K562 (cell line): ENCODE data around the gene ADRA2A. TPM values are rescaled to one million over a fixed set of nuclear protein-coding genes. Genes with fewer than 3 reads are reported as not detected.

Experiments
- ATAC-seq: fragments of 200-7000 bp; cut with Tn5 transposase; 3 replicates; pipeline ENCODE4 v1.9.1; 2020; ENCODE audit warnings: moderate library complexity
- BruUV-seq: library from RNA; stranded (reverse); fragments of 400-500 nt; replicated peaks from 2 replicates; lab custom pipeline; 2021; lab: Mats Ljungman, UMichigan
- CTCF ChIA-PET: fragments of 300-600 bp; formaldehyde crosslinking; extraction: SDS; loops from one replicate; lab custom pipeline; 2021; ENCODE audit warnings: low intra/inter-chr PET ratio; lab: Yijun Ruan, JAX
- POLR2A ChIA-PET: fragments of 300-600, 350-650 bp; sonication (Branson Sonifier 250); formaldehyde crosslinking; extraction: SDS; loops from one replicate; lab custom pipeline; 2021; ENCODE audit warnings: antibody characterized with exemption, inconsistent platforms; lab: Yijun Ruan, JAX
- DNase-seq, 4 experiments: peaks; one replicate each; pipeline versions ENCODE4 v3.0.0 to v3.0.0-alpha.2; 2011 to 2018; ENCODE audit warnings: low spot score in 3 of 4, mixed read lengths in 3 of 4; ENCODE audit errors: extremely low read depth in 1 of 4
- FAIRE-seq: peaks from 2 replicates; lab custom pipeline; 2011; peaks lifted over from hg19 to GRCh38; lab: Jason Lieb, UNC
- H2AFZ ChIP-seq: 2 replicates; pipeline ENCODE4 v1.6.0; 2011; ENCODE audit warnings: low read depth, low read length, control low read depth, inconsistent platforms
- H3K27ac ChIP-seq: fragments of 200-600 bp; 3 replicates; pipeline ENCODE4 v1.8.0; 2011; ENCODE audit warnings: low read depth, mild to moderate bottlenecking, control low read depth, inconsistent platforms, low read length, moderate library complexity, mixed read lengths; ENCODE audit errors: extremely low read depth
- H3K27me3 ChIP-seq, 2 experiments: fragments of 300-600 bp in 1 of 2; 2 replicates in 1 of 2; 3 replicates in 1 of 2; pipeline versions ENCODE4 v1.6.0 to v1.8.0; 2011; ENCODE audit warnings: inconsistent platforms in 2 of 2, low read length in 2 of 2, mild to moderate bottlenecking in 1 of 2, mixed read lengths in 1 of 2, moderate library complexity in 1 of 2; ENCODE audit not compliant: control insufficient read depth in 2 of 2, insufficient read depth in 2 of 2
- H3K36me3 ChIP-seq: fragments of 300-600 bp; 3 replicates; pipeline ENCODE4 v1.8.0; 2011; ENCODE audit warnings: mild to moderate bottlenecking, low read length, inconsistent platforms; ENCODE audit not compliant: control insufficient read depth, insufficient read depth
- H3K4me1 ChIP-seq, 2 experiments: fragments of 200-600 bp in 1 of 2; replicated peaks in 1 of 2; 2 replicates in 1 of 2; 3 replicates in 1 of 2; pipeline versions ENCODE4 v1.5.1 to v1.8.0; 2011; ENCODE audit warnings: inconsistent platforms in 2 of 2, low read length in 2 of 2, mild to moderate bottlenecking in 1 of 2, mixed read lengths in 1 of 2, moderate library complexity in 1 of 2; ENCODE audit not compliant: control insufficient read depth in 2 of 2, insufficient read depth in 2 of 2
- H3K4me2 ChIP-seq: 2 replicates; pipeline ENCODE4 v1.6.1; 2011; ENCODE audit warnings: low read length, control low read depth, inconsistent platforms, mixed read lengths; ENCODE audit not compliant: insufficient read depth
- H3K4me3 ChIP-seq: fragments of 200-600 bp; sonication (generic), shearing (Covaris generic); 2 replicates; pipeline ENCODE4 v1.5.1; 2016; ENCODE audit warnings: control low read depth, inconsistent platforms
- H3K79me2 ChIP-seq: fragments of 200-600 bp; 3 replicates; pipeline ENCODE4 v1.8.0; 2011; ENCODE audit warnings: low read length, inconsistent platforms; ENCODE audit not compliant: control insufficient read depth, insufficient read depth
- H3K9ac ChIP-seq, 2 experiments: 2 replicates each; pipeline versions ENCODE4 v1.6.0 to v1.6.1; 2011; ENCODE audit warnings: low read depth in 2 of 2, low read length in 2 of 2, control low read depth in 1 of 2, inconsistent platforms in 1 of 2, mild to moderate bottlenecking in 1 of 2, mixed read lengths in 1 of 2; ENCODE audit not compliant: insufficient read depth in 1 of 2
- H3K9me1 ChIP-seq: one replicate; pipeline ENCODE4 v1.6.0; 2011; ENCODE audit warnings: inconsistent platforms, mild to moderate bottlenecking, low read length, moderate library complexity; ENCODE audit not compliant: control insufficient read depth, insufficient read depth
- H3K9me3 ChIP-seq: replicated peaks from 2 replicates; pipeline ENCODE4 v1.5.1; 2011; ENCODE audit warnings: low read depth, low read length, inconsistent platforms; ENCODE audit not compliant: control insufficient read depth, insufficient read depth
- H4K20me1 ChIP-seq: replicated peaks from 2 replicates; pipeline ENCODE4 v1.6.1; 2011; ENCODE audit warnings: low read length, inconsistent platforms, mixed read lengths; ENCODE audit not compliant: control insufficient read depth, insufficient read depth
- C11orf30 ChIP-seq: fragments of 450-650 bp; IDR thresholded peaks from 2 replicates; pipeline ENCODE4 v1.6.1; 2016; ENCODE audit warnings: low read depth, mild to moderate bottlenecking
- CBX3 ChIP-seq, 2 experiments: IDR thresholded peaks; 1 replicate in 1 of 2; 2 replicates in 1 of 2; pipeline ENCODE4 v1.6.1; 2012; ENCODE audit warnings: inconsistent platforms in 2 of 2, low read length in 2 of 2, borderline replicate concordance in 1 of 2, control low read depth in 1 of 2
- NCOA4 ChIP-seq: fragments of 450-650 bp; IDR thresholded peaks from 2 replicates; pipeline ENCODE4 v1.6.1; 2018; ENCODE audit warnings: mild to moderate bottlenecking; ENCODE audit not compliant: partially characterized antibody
- RBM17 ChIP-seq: fragments of 200-400 bp; formaldehyde crosslinking; IDR thresholded peaks from 2 replicates; pipeline ENCODE4 v1.6.1; 2017; ENCODE audit warnings: low read depth, mild to moderate bottlenecking, low read length, borderline replicate concordance
- SNRNP70 ChIP-seq: fragments of 200-400 bp; formaldehyde crosslinking; optimal IDR thresholded peaks from 2 replicates; pipeline ENCODE3; 2017; ENCODE audit warnings: low read depth, low read length
- SPI1 ChIP-seq: IDR thresholded peaks from 2 replicates; pipeline ENCODE4 v1.6.1; 2011; ENCODE audit warnings: low read depth, low read length, control low read depth, borderline replicate concordance
- XRCC4 ChIP-seq: IDR thresholded peaks from one replicate; pipeline ENCODE4 v1.6.1; 2011; ENCODE audit not compliant: insufficient read depth, insufficient read length; ENCODE audit errors: extremely low read depth
- ZBED1 ChIP-seq: IDR thresholded peaks from 2 replicates; pipeline ENCODE4 v1.6.1; 2014
- ZBTB7A ChIP-seq: IDR thresholded peaks from 2 replicates; pipeline ENCODE4 v1.6.1; 2011; ENCODE audit warnings: low read depth, mild to moderate bottlenecking, low read length, moderate library complexity, borderline replicate concordance; ENCODE audit not compliant: control insufficient read depth
- WGBS: fragments of 100-300 bp; shearing (Covaris generic); methylation state at CpG from one replicate; pipeline ENCODE4 v1.1.6; 2016; ENCODE audit warnings: low coverage, mixed read lengths; ENCODE audit not compliant: insufficient coverage; ENCODE audit errors: missing lambda C conversion rate; 5-methylcytosine and 5-hydroxymethylcytosine counted together
- in situ Hi-C: fragments of 300-500 bp; cut with MboI; formaldehyde crosslinking; loops from 4 replicates; pipeline ENCODE4 v1.15.0; 2018; ENCODE audit warnings: inconsistent platforms, mixed read lengths
- intact Hi-C: fragments of 100-400 bp; cut with micrococcal nuclease; formaldehyde crosslinking; loops from 2 replicates; pipeline ENCODE4 v1.14.2; 2022
- polyA plus RNA-seq, 8 experiments: library from polyadenylated mRNA; depleted of rRNA in 4 of 8; stranded (reverse) in 5 of 8; unstranded in 3 of 8; fragments of >200 nt; fragmentation: Nextera tagmentation in 2 of 8; fragmentation: Illumina TruSeq in 1 of 8; extraction: Ambion mirVana in 2 of 8; extraction: Trizol in 1 of 8; gene quantifications; 2 replicates each; pipeline versions ENCODE4 v1.2.1 to v1.2.3, GENCODE V29; 2011 to 2014; ENCODE audit warnings: inconsistent platforms in 1 of 8, missing spikeins in 1 of 8
- total RNA-seq, 7 experiments: library from RNA; depleted of rRNA in 6 of 7; stranded (reverse); fragments of >200 nt in 6 of 7; fragmentation: Illumina TruSeq in 2 of 7; extraction: Trizol in 2 of 7; gene quantifications; 2 replicates each; pipeline versions ENCODE4 v1.2.1 to v1.2.3, GENCODE V29; 2011 to 2021; ENCODE audit warnings: low replicate concordance in 1 of 7
- TF ChIP-seq, protein P1 (sequence below): fragments of 450-650 bp; IDR thresholded peaks from 2 replicates; pipeline ENCODE4 v1.6.1; 2016; ENCODE audit warnings: antibody characterized with exemption
- TF ChIP-seq, protein P2 (sequence below): sonication (generic); formaldehyde crosslinking; IDR thresholded peaks from 2 replicates; pipeline ENCODE4 v1.8.1; 2023; ENCODE audit warnings: mild to moderate bottlenecking, missing genetic modification reagents
- TF ChIP-seq, protein P3 (sequence below): fragments of 250-450 bp; sonication (Bioruptor Pico); IDR thresholded peaks from 2 replicates; pipeline ENCODE4 v1.8.0; 2022; ENCODE audit warnings: inconsistent platforms, mild to moderate bottlenecking, moderate library complexity, borderline replicate concordance
- TF ChIP-seq, protein P4 (sequence below): sonication (generic); formaldehyde crosslinking; IDR thresholded peaks from 2 replicates; pipeline ENCODE4 v1.8.1; 2022; ENCODE audit warnings: missing genetic modification reagents
- TF ChIP-seq, protein P5 (sequence below): fragments of 450-650 bp; IDR thresholded peaks from 2 replicates; pipeline ENCODE4 v1.6.1; 2016; ENCODE audit warnings: borderline replicate concordance
- TF ChIP-seq, protein P6 (sequence below): sonication (generic); formaldehyde crosslinking; IDR thresholded peaks from 2 replicates; pipeline ENCODE4 v1.8.0; 2022; ENCODE audit warnings: mild to moderate bottlenecking, missing genetic modification reagents

ADRA2A gene
- total and polyA plus RNA-seq, 9 of the 15 experiments (the other 6 are each of a cell fraction or from before 2014, with no cell fraction given): not detected

DNA sequence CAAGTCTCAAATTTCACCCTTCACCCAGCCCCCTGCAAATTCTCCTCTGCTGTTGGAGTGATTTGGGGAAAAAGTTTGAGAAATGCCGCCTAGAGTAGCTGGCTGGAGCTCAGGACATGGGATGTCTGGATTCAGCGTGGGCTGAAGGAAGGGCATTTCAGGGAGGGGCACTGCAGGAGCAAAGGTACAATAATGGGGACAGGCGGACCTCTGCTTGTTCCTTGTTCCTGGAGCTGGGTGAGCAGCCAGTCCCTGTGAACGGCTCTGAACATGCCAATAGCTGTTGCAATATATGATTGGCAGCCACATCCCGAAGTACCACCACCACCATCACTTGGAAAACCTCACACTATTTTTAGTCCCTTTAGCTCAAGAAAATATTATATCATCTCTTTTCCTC lies 23.4 kb downstream of the ADRA2A start:
- H3K4me2 ChIP-seq: no peak overlapping the region
- H3K27me3 ChIP-seq: peaks cover 0 to 23% of the 10 kb centered on the region in 2 experiments; a peak in 3 of 5 replicates
- 0% methylated on average over 5 of the region's 5 CpGs for WGBS
- no peak overlapping the region for H3K4me3 ChIP-seq
- ChIA-PET CTCF (no interaction called here), POLR2A (no interaction called here)
- no peaks in the 10 kb centered on the region for H4K20me1 ChIP-seq
- in situ Hi-C loops: no loop called here
- H3K9me3 ChIP-seq: no peaks in the 10 kb centered on the region
- no peak overlapping the region for H3K9ac ChIP-seq
- DNase-seq (no peak), FAIRE-seq (no peak), ATAC-seq (no peak)
- BruUV-seq: no TSS peak
- intact Hi-C loops: no loop called here
- H3K27ac ChIP-seq: no peak overlapping the region
- no peaks in the 10 kb centered on the region for H3K36me3 ChIP-seq
- H2AFZ ChIP-seq: no peak overlapping the region
- no peaks in the 10 kb centered on the region; a peak in 1 of 5 replicates for H3K4me1 ChIP-seq
- H3K9me1 ChIP-seq: no peaks in the 10 kb centered on the region
- H3K79me2 ChIP-seq: no peaks in the 10 kb centered on the region
- TF ChIP-seq, protein P1, sequence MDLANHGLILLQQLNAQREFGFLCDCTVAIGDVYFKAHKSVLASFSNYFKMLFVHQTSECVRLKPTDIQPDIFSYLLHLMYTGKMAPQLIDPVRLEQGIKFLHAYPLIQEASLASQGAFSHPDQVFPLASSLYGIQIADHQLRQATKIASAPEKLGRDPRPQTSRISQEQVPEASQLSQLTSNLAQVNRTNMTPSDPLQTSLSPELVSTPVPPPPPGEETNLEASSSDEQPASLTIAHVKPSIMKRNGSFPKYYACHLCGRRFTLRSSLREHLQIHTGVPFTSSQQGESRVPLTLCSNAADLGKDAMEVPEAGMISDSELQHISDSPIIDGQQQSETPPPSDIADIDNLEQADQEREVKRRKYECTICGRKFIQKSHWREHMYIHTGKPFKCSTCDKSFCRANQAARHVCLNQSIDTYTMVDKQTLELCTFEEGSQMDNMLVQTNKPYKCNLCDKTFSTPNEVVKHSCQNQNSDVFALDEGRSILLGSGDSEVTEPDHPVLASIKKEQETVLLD: no peak
- TF ChIP-seq, protein P2, sequence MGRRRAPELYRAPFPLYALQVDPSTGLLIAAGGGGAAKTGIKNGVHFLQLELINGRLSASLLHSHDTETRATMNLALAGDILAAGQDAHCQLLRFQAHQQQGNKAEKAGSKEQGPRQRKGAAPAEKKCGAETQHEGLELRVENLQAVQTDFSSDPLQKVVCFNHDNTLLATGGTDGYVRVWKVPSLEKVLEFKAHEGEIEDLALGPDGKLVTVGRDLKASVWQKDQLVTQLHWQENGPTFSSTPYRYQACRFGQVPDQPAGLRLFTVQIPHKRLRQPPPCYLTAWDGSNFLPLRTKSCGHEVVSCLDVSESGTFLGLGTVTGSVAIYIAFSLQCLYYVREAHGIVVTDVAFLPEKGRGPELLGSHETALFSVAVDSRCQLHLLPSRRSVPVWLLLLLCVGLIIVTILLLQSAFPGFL (CRISPR knock-in tag): no peak
- TF ChIP-seq ZBED1 (no peak), CBX3 (IDR thresholded peaks at IDR 0.05; ENCODE audit: borderline replicate concordance in 1 of 2, low read length in 2 of 2) (no peak), SPI1 (no peak), ZBTB7A (no peak), XRCC4 (no peak), C11orf30 (no peak), SNRNP70 (no peak), NCOA4 (no peak), RBM17 (no peak)
- TF ChIP-seq, protein P3, sequence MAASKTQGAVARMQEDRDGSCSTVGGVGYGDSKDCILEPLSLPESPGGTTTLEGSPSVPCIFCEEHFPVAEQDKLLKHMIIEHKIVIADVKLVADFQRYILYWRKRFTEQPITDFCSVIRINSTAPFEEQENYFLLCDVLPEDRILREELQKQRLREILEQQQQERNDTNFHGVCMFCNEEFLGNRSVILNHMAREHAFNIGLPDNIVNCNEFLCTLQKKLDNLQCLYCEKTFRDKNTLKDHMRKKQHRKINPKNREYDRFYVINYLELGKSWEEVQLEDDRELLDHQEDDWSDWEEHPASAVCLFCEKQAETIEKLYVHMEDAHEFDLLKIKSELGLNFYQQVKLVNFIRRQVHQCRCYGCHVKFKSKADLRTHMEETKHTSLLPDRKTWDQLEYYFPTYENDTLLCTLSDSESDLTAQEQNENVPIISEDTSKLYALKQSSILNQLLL: no peak
- TF ChIP-seq, protein P4, sequence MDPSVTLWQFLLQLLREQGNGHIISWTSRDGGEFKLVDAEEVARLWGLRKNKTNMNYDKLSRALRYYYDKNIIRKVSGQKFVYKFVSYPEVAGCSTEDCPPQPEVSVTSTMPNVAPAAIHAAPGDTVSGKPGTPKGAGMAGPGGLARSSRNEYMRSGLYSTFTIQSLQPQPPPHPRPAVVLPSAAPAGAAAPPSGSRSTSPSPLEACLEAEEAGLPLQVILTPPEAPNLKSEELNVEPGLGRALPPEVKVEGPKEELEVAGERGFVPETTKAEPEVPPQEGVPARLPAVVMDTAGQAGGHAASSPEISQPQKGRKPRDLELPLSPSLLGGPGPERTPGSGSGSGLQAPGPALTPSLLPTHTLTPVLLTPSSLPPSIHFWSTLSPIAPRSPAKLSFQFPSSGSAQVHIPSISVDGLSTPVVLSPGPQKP: no peak
- TF ChIP-seq, protein P5, sequence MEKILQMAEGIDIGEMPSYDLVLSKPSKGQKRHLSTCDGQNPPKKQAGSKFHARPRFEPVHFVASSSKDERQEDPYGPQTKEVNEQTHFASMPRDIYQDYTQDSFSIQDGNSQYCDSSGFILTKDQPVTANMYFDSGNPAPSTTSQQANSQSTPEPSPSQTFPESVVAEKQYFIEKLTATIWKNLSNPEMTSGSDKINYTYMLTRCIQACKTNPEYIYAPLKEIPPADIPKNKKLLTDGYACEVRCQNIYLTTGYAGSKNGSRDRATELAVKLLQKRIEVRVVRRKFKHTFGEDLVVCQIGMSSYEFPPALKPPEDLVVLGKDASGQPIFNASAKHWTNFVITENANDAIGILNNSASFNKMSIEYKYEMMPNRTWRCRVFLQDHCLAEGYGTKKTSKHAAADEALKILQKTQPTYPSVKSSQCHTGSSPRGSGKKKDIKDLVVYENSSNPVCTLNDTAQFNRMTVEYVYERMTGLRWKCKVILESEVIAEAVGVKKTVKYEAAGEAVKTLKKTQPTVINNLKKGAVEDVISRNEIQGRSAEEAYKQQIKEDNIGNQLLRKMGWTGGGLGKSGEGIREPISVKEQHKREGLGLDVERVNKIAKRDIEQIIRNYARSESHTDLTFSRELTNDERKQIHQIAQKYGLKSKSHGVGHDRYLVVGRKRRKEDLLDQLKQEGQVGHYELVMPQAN: no peak
- TF ChIP-seq, protein P6, sequence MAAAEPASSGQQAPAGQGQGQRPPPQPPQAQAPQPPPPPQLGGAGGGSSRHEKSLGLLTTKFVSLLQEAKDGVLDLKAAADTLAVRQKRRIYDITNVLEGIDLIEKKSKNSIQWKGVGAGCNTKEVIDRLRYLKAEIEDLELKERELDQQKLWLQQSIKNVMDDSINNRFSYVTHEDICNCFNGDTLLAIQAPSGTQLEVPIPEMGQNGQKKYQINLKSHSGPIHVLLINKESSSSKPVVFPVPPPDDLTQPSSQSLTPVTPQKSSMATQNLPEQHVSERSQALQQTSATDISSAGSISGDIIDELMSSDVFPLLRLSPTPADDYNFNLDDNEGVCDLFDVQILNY (CRISPR knock-in tag): no peak
